Neural cell (in vitro differentiated cells): ENCODE data around the gene PLXNC1. TPM values are rescaled to one million over a fixed set of nuclear protein-coding genes. Genes with fewer than 3 reads are reported as not detected.

Source experiments
- H2AFZ ChIP-seq: fragments of 200-600, 300-800 bp; sonication (generic), shearing (Covaris generic); 2 replicates; pipeline ENCODE4 v1.6.0; 2014; ENCODE audit warnings: low read depth, mild to moderate bottlenecking, antibody characterized with exemption, low read length, moderate library complexity
- H3F3A ChIP-seq: fragments of 200-600 bp; shearing (Covaris generic); 2 replicates; pipeline ENCODE4 v1.6.1; 2016; ENCODE audit warnings: mild to moderate bottlenecking, moderate library complexity, mixed read lengths, antibody characterized with exemption, low read length; ENCODE audit not compliant: insufficient read depth, poor library complexity, severe bottlenecking
- H3K27ac ChIP-seq: fragments of 200-600, 300-800 bp; sonication (generic), shearing (Covaris generic); 2 replicates; pipeline ENCODE4 v1.5.1; 2014; ENCODE audit warnings: mild to moderate bottlenecking, low read length, moderate library complexity
- H3K27me3 ChIP-seq: fragments of 300-800, 200-600 bp; sonication (generic), shearing (Covaris generic); 2 replicates; pipeline ENCODE4 v1.6.0; 2014; ENCODE audit warnings: mild to moderate bottlenecking, low read depth, low read length, moderate library complexity; ENCODE audit not compliant: insufficient read depth
- H3K36me3 ChIP-seq: fragments of 300-800, 200-600 bp; sonication (generic), shearing (Covaris generic); 2 replicates; pipeline ENCODE4 v1.5.1; 2014; ENCODE audit warnings: mild to moderate bottlenecking, antibody characterized with exemption, low read length, moderate library complexity; ENCODE audit not compliant: insufficient read depth
- H3K4me2 ChIP-seq: fragments of 300-800, 200-600 bp; sonication (generic), shearing (Covaris generic); 2 replicates; pipeline ENCODE4 v1.6.0; 2014; ENCODE audit warnings: mild to moderate bottlenecking, low read length
- H3K4me3 ChIP-seq: fragments of 300-800, 200-600 bp; sonication (generic), shearing (Covaris generic); 2 replicates; pipeline ENCODE4 v1.5.1; 2014; ENCODE audit warnings: mild to moderate bottlenecking, low read length, moderate library complexity
- H3K79me2 ChIP-seq: fragments of 200-600 bp; shearing (Covaris generic); replicated peaks from 2 replicates; pipeline ENCODE4 v1.6.0; 2014; ENCODE audit warnings: mild to moderate bottlenecking, low read length, moderate library complexity; ENCODE audit not compliant: insufficient read depth
- H3K9ac ChIP-seq: fragments of 300-800, 200-600 bp; sonication (generic), shearing (Covaris generic); 2 replicates; pipeline ENCODE4 v1.6.1; 2016; ENCODE audit warnings: mild to moderate bottlenecking, low read length, mixed read lengths
- H3K9me2 ChIP-seq: fragments of 200-600 bp; shearing (Covaris generic); 2 replicates; pipeline ENCODE4 v1.6.1; 2016; ENCODE audit warnings: mild to moderate bottlenecking, low read length, mixed read lengths; ENCODE audit not compliant: insufficient read depth
- H3K9me3 ChIP-seq: fragments of 200-600, 300-800 bp; sonication (generic), shearing (Covaris generic); 2 replicates; pipeline ENCODE4 v1.6.1; 2016; ENCODE audit warnings: mild to moderate bottlenecking, mixed run types, low read length, moderate library complexity, mixed read lengths
- H4K20me1 ChIP-seq: fragments of 200-600 bp; shearing (Covaris generic); 2 replicates; pipeline ENCODE4 v1.6.1; 2016; ENCODE audit warnings: mild to moderate bottlenecking, mixed run types; ENCODE audit not compliant: insufficient read depth
- EP300 ChIP-seq: fragments of 450-650 bp; conservative IDR thresholded peaks from 2 replicates; pipeline ENCODE4 v1.6.1; 2014; ENCODE audit warnings: antibody characterized with exemption, mild to moderate bottlenecking, moderate library complexity; ENCODE audit not compliant: poor library complexity, severe bottlenecking
- EZH2 ChIP-seq: fragments of 200-600, 300-800 bp; shearing (Covaris generic), sonication (generic); IDR thresholded peaks from 2 replicates; pipeline ENCODE4 v1.6.1; 2014; ENCODE audit warnings: antibody characterized with exemption, low read length, borderline replicate concordance, mild to moderate bottlenecking; ENCODE audit not compliant: insufficient read depth, poor library complexity, severe bottlenecking
- MXI1 ChIP-seq: fragments of 450-650 bp; conservative IDR thresholded peaks from 2 replicates; pipeline ENCODE4 v1.6.1; 2014; ENCODE audit warnings: antibody characterized with exemption, mild to moderate bottlenecking; ENCODE audit not compliant: poor library complexity, severe bottlenecking
- POLR2AphosphoS5 ChIP-seq: IDR thresholded peaks from 2 replicates; pipeline ENCODE4 v1.6.1; 2012
- RAD21 ChIP-seq: fragments of 450-650 bp; conservative IDR thresholded peaks from 2 replicates; pipeline ENCODE4 v1.6.1; 2014; ENCODE audit warnings: antibody characterized with exemption, mild to moderate bottlenecking, moderate library complexity
- SMC3 ChIP-seq: fragments of 450-650 bp; conservative IDR thresholded peaks from 2 replicates; pipeline ENCODE4 v1.6.1; 2014; ENCODE audit warnings: antibody characterized with exemption, mild to moderate bottlenecking, moderate library complexity; ENCODE audit not compliant: poor library complexity
- TAF1 ChIP-seq: IDR thresholded peaks from 2 replicates; pipeline ENCODE4 v1.6.1; 2012; ENCODE audit warnings: low read depth
- polyA plus RNA-seq: library from polyadenylated mRNA; depleted of rRNA; stranded (reverse); fragments of >200 nt; gene quantifications from 2 replicates; pipeline ENCODE4 v1.2.3, GENCODE V29; 2014
- TF ChIP-seq, protein P1 (sequence below): fragments of 450-650 bp; IDR thresholded peaks from 2 replicates; pipeline ENCODE4 v1.5.1; 2014; ENCODE audit warnings: antibody characterized with exemption, mild to moderate bottlenecking, moderate library complexity; ENCODE audit not compliant: poor library complexity, severe bottlenecking
- TF ChIP-seq, protein P2 (sequence below): IDR thresholded peaks from 2 replicates; pipeline ENCODE4 v1.6.1; 2012; ENCODE audit warnings: borderline replicate concordance

The PLXNC1 gene
- polyA plus RNA-seq, 1 donor from 2014 or later: 76.3 TPM

DNA sequence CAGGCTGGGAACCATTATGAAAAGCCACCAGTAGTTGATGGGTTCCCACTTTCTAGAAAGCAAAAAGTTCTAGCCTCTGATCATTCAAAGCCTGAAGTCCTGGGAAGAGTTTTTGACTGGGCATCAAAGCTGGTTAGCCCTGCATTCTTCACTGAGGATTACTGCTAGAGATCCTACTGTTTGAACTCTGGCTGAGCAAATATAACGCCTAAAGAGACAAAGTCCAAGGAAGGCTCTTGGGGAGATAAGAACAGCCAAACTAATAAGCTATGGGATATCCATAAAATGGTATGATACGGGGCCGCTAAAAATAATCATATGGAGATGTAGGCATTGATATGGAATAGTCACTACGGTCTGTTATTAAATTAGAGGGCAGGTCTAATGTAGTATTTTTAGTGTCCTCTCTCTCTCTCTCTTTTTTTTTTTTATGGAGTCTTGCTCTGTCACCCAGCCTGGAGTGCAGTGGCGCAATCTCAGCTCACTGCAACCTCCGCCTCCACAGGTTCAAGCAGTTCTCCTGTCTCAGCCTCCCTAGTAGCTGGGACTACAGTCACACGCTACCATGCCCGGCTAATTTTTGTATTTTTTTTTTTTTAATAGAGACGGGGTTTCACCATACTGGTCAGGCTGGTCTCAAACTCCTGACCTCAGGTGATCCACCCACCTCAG lies 35.5 kb downstream of the PLXNC1 start:
- Histone ChIP-seq H3K36me3 (no peaks in the 10 kb centered on the region), H3F3A (peaks cover 6% of the 10 kb centered on the region), H3K4me2 (no peak overlapping the region), H2AFZ (no peak overlapping the region), H3K9me3 (no peaks in the 10 kb centered on the region), H3K27me3 (no peaks in the 10 kb centered on the region), H3K4me3 (no peak overlapping the region), H4K20me1 (no peaks in the 10 kb centered on the region), H3K9ac (no peak overlapping the region), H3K79me2 (no peaks in the 10 kb centered on the region), H3K27ac (no peak overlapping the region), H3K9me2 (no peaks in the 10 kb centered on the region)
- TF ChIP-seq POLR2AphosphoS5 (no peak), TAF1 (no peak), SMC3 (no peak), EZH2 (no peak), RAD21 (no peak), EP300 (no peak), MXI1 (no peak)
- TF ChIP-seq, protein P1, sequence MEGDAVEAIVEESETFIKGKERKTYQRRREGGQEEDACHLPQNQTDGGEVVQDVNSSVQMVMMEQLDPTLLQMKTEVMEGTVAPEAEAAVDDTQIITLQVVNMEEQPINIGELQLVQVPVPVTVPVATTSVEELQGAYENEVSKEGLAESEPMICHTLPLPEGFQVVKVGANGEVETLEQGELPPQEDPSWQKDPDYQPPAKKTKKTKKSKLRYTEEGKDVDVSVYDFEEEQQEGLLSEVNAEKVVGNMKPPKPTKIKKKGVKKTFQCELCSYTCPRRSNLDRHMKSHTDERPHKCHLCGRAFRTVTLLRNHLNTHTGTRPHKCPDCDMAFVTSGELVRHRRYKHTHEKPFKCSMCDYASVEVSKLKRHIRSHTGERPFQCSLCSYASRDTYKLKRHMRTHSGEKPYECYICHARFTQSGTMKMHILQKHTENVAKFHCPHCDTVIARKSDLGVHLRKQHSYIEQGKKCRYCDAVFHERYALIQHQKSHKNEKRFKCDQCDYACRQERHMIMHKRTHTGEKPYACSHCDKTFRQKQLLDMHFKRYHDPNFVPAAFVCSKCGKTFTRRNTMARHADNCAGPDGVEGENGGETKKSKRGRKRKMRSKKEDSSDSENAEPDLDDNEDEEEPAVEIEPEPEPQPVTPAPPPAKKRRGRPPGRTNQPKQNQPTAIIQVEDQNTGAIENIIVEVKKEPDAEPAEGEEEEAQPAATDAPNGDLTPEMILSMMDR: no peak
- TF ChIP-seq, protein P2, sequence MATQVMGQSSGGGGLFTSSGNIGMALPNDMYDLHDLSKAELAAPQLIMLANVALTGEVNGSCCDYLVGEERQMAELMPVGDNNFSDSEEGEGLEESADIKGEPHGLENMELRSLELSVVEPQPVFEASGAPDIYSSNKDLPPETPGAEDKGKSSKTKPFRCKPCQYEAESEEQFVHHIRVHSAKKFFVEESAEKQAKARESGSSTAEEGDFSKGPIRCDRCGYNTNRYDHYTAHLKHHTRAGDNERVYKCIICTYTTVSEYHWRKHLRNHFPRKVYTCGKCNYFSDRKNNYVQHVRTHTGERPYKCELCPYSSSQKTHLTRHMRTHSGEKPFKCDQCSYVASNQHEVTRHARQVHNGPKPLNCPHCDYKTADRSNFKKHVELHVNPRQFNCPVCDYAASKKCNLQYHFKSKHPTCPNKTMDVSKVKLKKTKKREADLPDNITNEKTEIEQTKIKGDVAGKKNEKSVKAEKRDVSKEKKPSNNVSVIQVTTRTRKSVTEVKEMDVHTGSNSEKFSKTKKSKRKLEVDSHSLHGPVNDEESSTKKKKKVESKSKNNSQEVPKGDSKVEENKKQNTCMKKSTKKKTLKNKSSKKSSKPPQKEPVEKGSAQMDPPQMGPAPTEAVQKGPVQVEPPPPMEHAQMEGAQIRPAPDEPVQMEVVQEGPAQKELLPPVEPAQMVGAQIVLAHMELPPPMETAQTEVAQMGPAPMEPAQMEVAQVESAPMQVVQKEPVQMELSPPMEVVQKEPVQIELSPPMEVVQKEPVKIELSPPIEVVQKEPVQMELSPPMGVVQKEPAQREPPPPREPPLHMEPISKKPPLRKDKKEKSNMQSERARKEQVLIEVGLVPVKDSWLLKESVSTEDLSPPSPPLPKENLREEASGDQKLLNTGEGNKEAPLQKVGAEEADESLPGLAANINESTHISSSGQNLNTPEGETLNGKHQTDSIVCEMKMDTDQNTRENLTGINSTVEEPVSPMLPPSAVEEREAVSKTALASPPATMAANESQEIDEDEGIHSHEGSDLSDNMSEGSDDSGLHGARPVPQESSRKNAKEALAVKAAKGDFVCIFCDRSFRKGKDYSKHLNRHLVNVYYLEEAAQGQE: no peak

DNA sequence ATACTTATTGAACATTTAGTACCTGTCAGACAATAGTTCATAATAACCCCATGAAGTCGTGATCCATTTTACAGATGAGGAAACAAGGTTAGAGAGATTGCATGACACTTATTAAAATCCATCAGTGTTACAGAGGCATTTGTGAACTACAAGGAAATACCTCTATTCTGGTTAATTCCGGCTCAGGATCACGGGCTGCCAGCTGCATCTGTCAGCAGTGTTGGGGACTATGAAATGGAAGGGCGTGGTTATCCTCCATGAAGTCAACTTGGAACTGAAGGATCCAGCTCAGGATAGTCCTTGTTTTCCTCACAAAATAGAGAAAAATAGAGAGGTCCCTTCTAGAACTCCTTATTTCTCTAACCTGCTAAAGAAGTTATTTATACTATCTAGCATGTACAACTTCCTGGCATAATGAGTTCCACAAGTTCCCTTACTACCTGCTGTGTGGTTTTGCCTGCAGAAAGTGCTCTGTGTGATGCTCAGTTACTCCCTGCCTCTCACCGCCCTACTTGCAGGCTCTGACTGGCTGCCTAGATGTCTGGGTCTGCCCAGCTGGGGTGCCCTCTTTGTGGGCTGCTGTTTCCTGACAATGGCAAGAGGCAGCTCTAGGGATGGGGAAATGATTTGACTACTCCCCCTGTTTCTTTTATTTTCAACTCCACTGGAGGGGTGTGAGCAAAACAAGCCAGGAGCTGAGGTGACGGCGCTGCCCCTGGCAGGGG lies 36.8 kb downstream of the PLXNC1 start:
- H3K4me2 ChIP-seq: no peak overlapping the region
- H3K9me2 ChIP-seq: no peaks in the 10 kb centered on the region
- TF ChIP-seq MXI1 (no peak), EZH2 (no peak), EP300 (no peak), TAF1 (no peak), SMC3 (no peak), POLR2AphosphoS5 (no peak), RAD21 (no peak)
- TF ChIP-seq, protein P2: no peak
- TF ChIP-seq, protein P1: no peak
- no peaks in the 10 kb centered on the region for H3K79me2 ChIP-seq
- no peak overlapping the region for H3K4me3 ChIP-seq
- H2AFZ ChIP-seq: no peak overlapping the region
- no peaks in the 10 kb centered on the region for H3K27me3 ChIP-seq
- no peaks in the 10 kb centered on the region for H4K20me1 ChIP-seq
- no peak overlapping the region for H3K27ac ChIP-seq
- no peak overlapping the region for H3K9ac ChIP-seq
- peaks cover 9% of the 10 kb centered on the region for H3F3A ChIP-seq
- H3K36me3 ChIP-seq: no peaks in the 10 kb centered on the region
- H3K9me3 ChIP-seq: no peaks in the 10 kb centered on the region
